Measurements from ENCODE around the gene NBAS.
A peak's percentile ranks its signal among the peaks of the same experiment; 100 is the strongest.
"Not testable (repeated sequence)": the region's sequence is repeated elsewhere in the genome, so short reads cannot be mapped to it uniquely, and the experiment has no call there.

NBAS gene

DNA sequence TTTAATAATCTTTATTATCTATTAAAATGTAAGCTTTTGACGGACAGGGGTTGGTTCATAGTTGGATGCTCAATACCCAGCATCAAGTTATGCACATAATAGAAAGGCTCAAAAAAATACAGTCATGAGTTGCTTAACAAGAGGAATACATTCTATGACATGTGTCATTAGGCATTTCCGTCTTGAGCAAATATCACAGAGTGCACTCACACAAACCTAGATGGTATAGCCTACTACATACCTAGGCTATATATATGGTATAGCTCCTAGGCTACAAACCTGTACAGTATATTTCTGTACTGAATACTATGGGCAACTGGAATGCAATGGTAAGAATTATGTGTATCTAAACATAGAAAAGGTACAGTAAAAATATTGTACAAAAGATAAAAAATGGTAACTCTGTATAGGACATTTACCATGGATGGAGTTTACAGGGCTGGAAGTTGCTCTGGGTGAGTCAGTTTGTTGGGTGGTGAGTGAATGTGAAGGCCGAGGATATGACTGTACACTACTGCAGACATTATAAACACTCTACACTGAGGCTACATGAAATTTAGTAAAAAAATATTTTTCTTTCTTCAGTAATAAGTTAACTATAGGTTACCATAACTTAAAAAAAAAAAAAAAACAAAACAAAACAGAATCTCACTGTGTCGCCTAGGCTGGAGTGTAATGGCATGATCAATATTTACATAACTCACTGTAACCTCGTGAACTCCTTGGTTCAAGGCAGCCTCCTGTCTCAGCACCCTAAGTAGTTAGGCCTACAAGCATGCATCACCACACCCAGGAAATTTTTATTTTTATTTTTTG is 201.2 kb downstream of the NBAS start:
- DNase-seq (ENCODE audit: low read depth) = peak; percentile 68

- no peak for DNase-seq (ENCODE audit: low read depth)
Measured at GRCh38 chr2:15357922-15358321, 203.2 kb downstream of the NBAS start.

DNA sequence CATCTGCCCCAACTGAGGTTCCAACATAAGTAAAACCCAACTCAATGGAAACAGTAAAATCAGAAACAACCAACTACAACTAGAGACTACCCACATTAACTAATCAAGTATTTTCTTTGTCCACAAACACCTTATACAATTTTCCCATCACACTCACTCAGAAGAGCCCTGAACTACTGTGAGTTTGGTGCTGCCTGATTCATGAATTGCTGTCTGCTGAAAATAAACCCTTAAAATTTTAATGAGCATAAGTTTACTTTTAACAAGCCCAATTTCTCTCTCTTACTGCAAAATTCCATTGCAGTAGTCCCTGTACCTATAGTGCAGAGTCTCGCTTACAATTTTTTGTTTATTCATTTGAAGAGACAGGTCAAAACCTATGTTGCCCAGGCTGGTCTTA is 203.9 kb downstream of the NBAS start:
- no peak for DNase-seq (ENCODE audit: low read depth)

DNA sequence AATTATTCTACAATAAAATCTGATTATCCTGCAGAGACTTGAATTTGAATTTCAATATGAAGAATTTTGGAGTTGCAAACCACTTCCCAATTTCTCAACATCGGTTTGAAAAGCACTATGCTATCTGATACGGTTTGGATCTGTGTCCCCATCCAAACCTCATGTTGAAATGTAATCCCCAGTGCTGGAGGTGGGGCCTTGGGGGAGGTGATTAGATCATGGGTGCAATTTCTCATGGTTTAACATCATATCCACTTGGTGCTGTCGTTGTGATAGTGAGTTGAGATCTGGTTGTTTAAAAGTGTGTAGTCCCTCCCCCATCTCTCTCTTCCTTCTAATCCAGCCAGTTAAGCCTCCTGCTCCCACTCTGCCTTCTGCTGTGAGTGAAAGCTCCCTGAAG is 205.7 kb downstream of the NBAS start:
- DNase-seq (ENCODE audit: low read depth) = no peak

GRCh38 chr2:15354596-15355366 is 206.4 kb downstream of the NBAS start:
- DNase-seq (ENCODE audit: low read depth) = no peak

DNA sequence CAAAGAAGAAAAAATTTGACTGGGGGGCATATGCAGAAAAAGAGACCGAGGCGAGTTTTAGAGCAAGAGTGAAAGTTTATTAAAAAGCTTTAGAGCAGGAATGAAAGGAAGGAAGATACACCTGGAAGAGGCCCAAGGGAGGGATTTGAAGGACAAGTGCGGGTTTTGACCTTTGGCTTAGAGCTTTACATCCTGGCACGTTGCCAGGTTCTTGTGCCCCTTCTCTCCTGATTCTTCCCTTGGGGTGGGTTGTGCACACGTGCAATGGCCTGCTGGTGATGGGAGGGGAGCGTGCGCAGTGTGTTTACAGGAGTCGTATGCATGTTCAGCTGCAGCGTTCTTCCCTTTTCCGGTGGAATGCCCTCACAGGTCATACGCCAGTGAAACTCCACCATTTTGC is 208.8 kb downstream of the NBAS start:
- no peak for DNase-seq (ENCODE audit: low read depth)

GRCh38 chr2:15348636-15349035 is 212.5 kb downstream of the NBAS start:
- DNase-seq (ENCODE audit: low read depth) = no peak

- DNase-seq (ENCODE audit: low read depth) = no peak
Measured at GRCh38 chr2:15348045-15348444, 213.1 kb downstream of the NBAS start.

DNA sequence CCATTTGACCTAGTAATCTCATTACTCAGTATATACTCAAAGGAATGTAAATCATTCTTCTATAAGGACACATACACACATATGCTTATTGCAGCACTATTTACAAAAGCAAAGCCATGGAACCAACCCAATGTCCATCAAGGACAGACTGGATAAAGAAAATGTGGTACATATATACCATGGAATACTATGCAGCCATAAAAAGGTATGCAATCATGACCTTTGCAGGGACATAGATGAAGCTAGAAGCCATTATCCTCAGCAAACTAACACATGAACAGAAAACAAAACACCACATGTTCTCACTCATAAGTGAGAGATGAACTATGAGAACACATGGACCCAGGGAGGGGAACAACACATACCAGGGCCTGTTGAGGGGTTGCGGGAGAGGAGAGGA is 214.5 kb downstream of the NBAS start:
- no peak for DNase-seq (ENCODE audit: low read depth)

GRCh38 chr2:15337996-15338666 is 223.0 kb downstream of the NBAS start:
- DNase-seq (ENCODE audit: low read depth) = no peak

- peak; percentile 65 for DNase-seq (ENCODE audit: low read depth)
Measured at GRCh38 chr2:15334644-15335326, 226.3 kb downstream of the NBAS start.

- DNase-seq (ENCODE audit: low read depth) = no peak
Measured at GRCh38 chr2:15331787-15332186, 229.3 kb downstream of the NBAS start.

GRCh38 chr2:15325296-15325695 is 235.8 kb downstream of the NBAS start:
- no peak for DNase-seq (ENCODE audit: low read depth)

GRCh38 chr2:15323227-15323626 is 237.9 kb downstream of the NBAS start:
- DNase-seq (ENCODE audit: low read depth) = no peak

DNA sequence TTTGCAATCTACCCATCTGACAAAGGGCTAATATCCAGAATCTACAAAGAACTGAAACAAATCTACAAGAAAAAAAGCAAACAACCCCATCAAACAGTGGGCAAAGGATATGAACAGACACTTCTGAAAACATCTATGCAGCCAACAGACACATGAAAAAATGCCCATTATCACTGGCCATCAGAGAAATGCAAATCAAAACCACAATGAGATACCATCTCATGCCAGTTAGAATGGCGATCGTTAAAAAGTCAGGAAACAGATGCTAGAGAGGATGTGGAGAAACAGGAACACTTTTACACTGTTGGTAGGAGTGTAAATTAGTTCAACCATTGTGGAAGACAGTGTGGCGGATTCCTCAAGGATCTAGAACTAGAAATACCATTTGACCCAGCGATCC is 239.7 kb downstream of the NBAS start:
- DNase-seq (ENCODE audit: low read depth) = not testable (repeated sequence)

DNA sequence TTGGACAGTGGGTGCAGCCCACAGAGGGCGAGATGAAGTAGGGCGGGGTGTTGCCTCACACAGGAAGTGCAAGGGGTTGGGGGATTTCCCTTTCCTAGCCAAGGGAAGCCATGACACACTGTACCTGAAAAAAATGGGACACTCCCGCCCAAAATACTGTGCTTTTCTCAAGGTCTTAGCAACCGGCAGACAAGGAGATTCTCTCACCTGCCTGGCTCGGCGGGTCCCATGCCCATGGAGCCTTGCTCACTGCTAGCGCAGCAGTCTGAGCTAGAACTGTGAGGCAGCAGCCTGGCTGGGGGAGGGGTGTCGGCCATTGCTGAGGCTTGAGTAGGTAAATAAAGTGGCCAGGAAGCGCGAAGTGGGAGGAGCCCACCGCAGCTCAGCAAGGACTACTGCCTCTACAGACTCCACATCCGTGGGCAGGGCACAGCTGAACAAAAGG is 244.7 kb downstream of the NBAS start:
- no peak for DNase-seq (ENCODE audit: low read depth)

GRCh38 chr2:15315411-15315810 is 245.7 kb downstream of the NBAS start:
- no peak for DNase-seq (ENCODE audit: low read depth)

- no peak for DNase-seq (ENCODE audit: low read depth)
Measured at GRCh38 chr2:15313657-15314056, 247.5 kb downstream of the NBAS start.

DNA sequence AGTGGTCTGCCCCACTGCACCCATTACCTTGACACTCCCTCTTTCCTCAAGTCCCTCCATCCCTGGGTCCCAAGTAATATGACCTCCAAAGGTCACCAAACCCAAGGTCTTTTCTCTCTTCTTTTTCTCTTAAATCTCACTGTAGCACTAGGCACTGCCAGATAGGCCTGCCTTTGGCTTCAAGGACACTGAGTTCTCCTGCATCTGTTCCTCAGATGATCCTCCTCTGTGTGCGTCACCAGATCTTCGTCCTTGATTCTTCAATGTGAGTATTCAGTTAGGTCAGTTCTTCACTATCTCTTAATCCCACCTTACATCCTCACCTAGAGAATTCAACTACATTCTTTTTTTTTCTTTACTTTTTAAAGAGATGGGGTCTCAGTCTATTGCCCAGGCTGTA is 249.2 kb downstream of the NBAS start:
- no peak for DNase-seq (ENCODE audit: low read depth)

- no peak for DNase-seq (ENCODE audit: low read depth)
Measured at GRCh38 chr2:15311201-15311907, 249.8 kb downstream of the NBAS start.

DNA sequence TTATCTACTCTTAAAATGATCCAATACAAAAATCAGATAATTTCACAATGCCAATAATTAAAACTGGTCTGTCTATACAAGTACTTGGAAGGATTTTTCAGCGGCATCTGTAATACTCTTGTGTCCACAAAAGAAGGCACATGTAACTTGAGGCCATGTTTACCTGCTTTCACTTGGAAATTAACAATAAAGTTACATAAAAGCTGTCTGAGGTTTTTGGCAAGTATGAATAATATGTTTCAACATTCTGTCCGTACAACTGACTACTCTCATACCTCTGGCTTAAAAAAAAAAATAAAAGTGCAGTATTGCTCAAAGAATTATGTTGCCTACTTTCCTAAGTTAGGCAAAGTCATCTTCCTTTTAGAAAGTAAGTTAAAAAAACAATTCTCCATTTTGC is 253.6 kb downstream of the NBAS start:
- no peak for DNase-seq (ENCODE audit: low read depth)

DNA sequence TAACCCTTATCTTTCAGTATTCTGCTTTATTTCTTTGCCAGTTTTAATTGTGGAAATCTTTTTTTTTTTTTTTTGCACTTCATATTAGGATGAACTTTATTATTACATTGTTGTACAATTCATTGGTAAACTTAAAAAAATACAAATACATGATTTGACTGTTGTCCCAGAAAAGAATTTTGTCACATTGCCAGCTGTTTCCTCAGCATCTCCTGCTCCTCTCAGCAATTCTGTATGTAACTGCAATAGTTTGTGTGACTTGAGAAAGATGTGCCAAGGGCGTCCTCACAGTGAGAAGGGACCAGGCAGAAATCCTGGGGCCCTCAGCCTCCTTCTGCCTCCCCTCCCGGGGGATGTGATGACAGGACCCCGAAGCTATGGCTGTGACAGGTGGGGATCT is 254.4 kb downstream of the NBAS start:
- DNase-seq (ENCODE audit: low read depth) = no peak
